Inflammatory macrophage (primary cell): ENCODE data around the gene PES1.
"Not testable (repeated sequence)": the region's sequence is repeated elsewhere in the genome, so short reads cannot be mapped to it uniquely, and the experiment has no call there.

Experiments used
- DNase-seq, 2 donors: peaks; one replicate each; pipeline ENCODE4 v3.0.0-alpha.2; 2020 to 2022

PES1 gene

DNA sequence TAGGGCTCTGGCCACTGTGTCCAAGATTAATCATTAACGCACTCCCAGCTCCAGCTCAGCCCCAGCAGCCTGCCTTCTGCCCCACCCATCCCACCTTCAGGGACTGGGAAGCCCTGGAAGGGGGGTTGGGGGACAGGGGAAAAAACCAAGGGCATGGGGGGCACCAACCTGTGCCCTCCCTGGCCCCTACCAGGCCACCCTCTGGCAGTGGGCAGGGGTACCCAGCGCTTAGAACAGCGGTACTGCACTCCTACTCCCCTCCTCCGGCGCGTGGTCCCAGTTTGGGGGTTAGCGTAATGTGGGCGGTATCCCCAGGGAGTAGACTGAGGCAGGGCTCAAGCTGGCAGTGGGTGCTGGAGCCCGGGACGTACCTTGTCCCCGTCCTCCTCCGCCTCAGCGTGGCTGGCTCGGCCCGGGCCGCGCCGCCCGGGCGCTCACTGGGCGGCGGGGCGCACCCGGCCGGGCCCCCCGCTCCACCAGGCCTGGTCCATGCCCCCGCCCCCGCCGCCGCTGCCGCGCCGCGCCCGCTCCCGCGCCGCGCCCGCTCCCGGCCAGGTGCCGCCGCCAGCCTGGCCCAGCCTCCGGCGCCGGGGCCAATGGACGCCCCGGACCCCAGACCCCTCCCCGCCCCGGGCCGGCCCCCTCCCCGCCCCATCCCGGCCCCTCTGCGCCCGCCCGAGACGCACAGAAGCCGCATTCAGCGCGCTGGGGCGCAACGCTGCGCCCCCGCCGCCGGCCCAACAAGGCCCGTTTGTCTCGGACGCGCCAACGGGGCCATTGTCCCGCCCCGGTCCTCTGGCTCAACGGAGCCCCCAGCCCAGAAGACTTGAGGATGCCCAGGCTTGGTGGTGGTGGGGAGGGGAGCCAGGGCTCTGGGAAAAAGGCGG is 17.4 kb downstream of the PES1 start, which contains the start of gene GAL3ST1:
Gene GAL3ST1, minus strand, starts transcription at position 571 of the 887 bp plus-strand sequence. CDS start 17,273 bp downstream, outside the sequence.
- no peak for DNase-seq

DNA sequence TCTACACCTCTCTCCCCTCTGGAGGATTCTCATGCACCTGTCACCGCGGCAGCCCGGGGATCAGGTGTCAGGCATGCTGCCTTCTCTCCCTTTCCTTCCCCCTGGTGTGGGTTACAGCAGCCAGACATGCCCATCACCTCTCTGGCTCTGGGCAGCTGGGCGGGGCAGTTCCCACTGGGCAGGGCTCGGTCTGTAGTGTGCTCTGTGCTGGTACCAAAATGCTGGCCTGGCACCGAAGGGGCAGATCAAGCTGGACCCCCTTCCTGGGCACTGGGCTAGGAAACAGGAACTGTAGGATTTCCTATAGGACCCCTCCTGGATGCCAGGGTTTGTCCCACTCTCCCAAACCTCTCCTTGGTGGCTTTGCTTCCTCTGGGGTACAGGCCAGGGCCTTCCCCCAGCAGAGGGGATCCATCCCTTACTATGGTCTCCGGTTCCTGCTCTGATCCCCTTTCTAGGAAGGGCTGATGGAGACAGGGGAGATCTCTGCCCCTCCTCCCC is 18.1 kb downstream of the PES1 start:
- DNase-seq: no peak

GRCh38 chr22:30572840-30573593 is 18.7 kb downstream of the PES1 start:
- DNase-seq: no peak

DNA sequence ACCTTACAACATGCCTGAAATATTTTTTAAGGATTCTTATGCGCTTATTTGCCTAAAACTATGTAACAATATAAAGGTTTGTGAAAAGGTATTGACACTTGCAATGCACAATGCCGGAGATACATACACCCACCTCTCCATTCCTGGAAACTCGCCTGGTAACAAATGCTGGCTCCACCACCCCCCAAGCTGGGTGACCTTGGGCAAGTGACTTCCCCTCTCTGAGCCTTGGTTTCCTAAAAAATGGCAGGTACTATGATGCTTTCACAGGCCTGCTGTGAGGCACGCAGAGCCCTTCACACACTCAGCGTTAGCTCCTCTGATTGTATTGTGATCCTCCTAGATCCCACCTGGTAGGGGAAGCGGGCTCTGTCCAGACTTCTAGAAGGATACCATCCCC is 19.5 kb downstream of the PES1 start:
- no peak for DNase-seq

- no peak for DNase-seq
Observed at GRCh38 chr22:30569674-30570202, 22.0 kb downstream of the PES1 start.

GRCh38 chr22:30568137-30568805 is 23.4 kb downstream of the PES1 start:
- no peak for DNase-seq

GRCh38 chr22:30567277-30567676 is 24.4 kb downstream of the PES1 start:
- not testable (repeated sequence) for DNase-seq

DNA sequence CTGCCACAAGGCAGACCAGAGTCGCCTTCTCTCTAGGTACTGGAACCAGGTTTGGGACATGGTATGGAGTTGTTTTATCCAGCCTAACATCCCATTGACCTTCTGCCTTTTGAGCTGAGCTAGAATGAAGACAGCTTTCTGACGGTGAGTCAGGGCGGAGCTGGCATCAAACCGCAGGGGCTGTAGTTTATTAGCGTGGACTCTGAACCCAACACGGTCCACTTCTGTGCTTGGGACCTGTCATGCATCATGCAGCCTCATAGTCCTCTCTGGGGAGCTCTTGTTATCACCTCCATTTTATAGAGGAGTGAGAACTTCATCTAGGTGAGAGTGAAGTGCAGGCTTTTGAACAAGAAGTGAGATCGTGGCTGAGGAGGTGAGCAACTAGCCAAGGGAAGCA is 25.6 kb downstream of the PES1 start:
- DNase-seq: no peak

DNA sequence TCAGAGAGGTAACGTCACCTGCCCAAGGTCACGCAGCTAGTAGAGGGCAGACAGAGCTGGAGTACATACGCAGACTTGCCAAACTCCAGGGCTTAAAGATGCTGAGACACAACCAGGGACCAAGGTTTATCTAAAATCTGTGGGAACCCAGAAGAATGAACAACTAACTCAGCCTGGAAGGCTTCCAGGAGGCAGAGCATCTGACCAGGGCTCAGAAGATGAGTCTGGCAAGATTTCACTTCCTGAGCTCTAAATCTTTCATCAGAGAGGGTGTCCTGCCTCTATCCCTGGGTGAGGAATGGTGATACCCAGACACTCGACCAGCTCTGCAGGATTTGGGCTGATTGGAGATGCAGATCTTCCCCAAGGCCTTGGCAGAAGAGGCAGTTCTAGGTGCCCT is 26.4 kb downstream of the PES1 start:
- DNase-seq: no peak

GRCh38 chr22:30564761-30565119 is 27.0 kb downstream of the PES1 start:
- no peak for DNase-seq

DNA sequence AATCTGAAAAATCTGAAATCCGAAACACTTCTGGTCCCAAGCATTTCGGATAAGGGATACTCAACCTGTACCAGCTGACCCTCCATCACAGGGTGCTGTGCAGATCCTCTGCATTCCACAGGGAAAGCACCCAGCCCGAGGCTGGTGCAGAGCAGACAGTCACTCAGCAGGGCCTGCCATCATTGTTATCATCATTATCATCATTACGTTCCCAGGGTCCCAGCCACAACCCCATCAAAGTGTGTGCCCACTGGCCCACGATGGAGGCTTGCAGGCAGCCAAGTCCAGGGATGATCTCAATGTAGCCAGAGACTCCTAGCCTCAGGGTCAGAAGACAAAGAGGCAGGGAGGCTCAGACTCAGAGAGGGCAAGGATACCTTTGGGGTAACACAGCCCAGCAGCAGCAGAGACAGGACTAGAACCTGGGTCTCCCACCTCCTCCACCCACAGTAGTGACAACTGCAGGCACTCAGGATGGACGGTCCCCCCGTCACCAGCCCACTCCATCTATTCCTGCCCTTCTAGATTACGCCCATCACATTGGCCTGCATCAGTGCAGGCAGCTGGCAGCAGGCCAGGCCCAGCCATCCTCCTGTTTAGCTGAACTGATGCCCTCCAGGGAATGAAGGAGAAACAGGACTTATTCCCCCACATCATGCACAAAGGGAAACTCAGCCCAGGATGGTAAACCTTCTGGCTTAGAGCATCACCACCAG is 27.5 kb downstream of the PES1 start:
- no peak for DNase-seq

- no peak for DNase-seq
Observed at GRCh38 chr22:30562366-30562765, 29.3 kb downstream of the PES1 start.

- no peak for DNase-seq
Observed at GRCh38 chr22:30561402-30562189, 30.1 kb downstream of the PES1 start.

- not testable (repeated sequence) for DNase-seq
Observed at GRCh38 chr22:30560643-30561202, 31.0 kb downstream of the PES1 start.

DNA sequence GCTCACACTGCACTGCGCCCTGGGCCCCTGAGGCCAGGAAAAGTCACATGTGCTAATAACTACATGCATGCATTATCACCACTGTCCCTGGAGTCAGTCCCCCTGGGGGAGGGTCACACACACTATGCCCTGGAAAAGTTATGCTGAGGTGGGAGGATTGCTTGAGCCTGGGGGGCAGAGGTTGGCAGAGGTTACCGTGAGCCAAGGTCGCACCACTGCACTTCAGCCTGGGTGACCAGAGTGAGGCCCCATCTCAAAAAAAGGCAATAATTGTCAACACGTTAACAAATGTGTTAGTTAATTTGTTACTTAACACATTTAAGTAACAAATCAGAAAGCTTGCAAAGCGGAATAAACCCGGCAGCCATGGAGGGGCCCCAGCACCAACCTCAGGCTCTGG is 31.8 kb downstream of the PES1 start:
- no peak for DNase-seq

DNA sequence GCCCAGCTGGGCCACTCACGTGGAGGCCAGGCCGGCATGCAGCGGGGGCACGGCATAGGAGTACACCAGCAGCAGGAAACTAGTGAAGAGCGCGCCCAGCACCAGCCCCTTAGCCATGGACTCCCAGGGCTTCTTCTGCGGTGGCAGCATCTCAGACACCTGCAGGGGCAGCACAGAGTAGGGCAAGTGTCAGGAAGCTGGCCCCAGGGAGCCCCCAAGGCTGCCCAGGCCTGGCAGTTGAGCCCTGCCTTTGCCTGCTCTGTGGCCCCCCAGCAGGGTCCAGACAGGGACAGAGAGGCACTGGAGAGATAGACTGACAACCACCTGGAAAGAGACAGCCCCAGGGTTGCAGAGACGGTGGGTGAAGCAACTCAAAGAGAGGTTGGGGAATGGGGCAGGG is 34.5 kb downstream of the PES1 start:
- DNase-seq: no peak

DNA sequence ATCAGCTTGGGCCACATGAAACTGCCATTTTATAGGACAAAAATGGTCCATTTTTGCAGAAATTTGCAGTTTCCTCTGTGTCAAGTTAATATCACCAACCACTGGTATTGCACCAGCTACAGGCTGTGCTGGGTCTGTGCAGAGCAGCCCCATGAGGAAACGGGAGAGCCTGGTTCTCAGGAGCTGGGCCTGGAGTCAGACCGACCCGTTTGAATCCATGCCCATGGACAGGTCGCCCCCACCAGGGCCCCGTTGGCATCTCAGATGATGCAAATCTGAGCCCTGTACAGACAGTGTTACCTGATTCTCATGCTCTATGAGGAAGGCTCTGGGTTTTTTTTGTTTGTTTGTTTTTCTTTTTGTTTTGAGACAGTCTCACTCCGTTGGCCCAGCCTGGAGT is 35.3 kb downstream of the PES1 start:
- no peak for DNase-seq

- no peak for DNase-seq
Observed at GRCh38 chr22:30555282-30556210, 36.2 kb downstream of the PES1 start.

DNA sequence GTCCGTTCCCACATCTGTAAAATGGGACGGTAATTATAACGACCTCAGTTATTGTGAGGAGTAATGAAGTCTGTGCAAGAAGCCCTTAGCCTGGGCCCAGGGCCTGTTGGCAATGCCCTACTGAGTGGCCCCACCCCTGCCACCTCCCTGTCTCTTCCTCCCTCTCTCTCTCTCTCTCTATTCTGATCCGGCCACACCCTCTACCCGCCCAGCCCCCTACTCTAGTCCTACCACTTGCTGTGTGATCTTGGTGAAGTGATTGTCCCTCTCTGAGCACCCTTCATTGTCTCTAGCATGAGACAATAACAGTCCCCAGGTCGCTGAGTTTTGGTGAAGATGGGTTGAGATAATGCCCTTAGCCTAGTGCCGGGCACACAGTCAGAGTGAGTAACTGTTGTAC is 37.7 kb downstream of the PES1 start:
- DNase-seq: no peak

- no peak for DNase-seq
Observed at GRCh38 chr22:30552719-30553118, 39.0 kb downstream of the PES1 start.
